NT2/D1 (cell line): ENCODE data around the gene CEP72.
"Not testable (repeated sequence)": the region's sequence is repeated elsewhere in the genome, so short reads cannot be mapped to it uniquely, and the experiment has no call there.

Experiments used
- DNase-seq: peaks from one replicate; pipeline ENCODE4 v3.0.0-alpha.2; 2011; ENCODE audit warnings: low read depth, low spot score
- H3K27me3 ChIP-seq: 2 replicates; pipeline ENCODE4 v1.6.0; 2011; ENCODE audit warnings: mild to moderate bottlenecking; ENCODE audit not compliant: insufficient read length, insufficient read depth
- H3K36me3 ChIP-seq: 2 replicates; pipeline ENCODE4 v1.6.1; 2011; ENCODE audit warnings: mild to moderate bottlenecking, low read length, mixed read lengths; ENCODE audit not compliant: insufficient read depth, insufficient read length
- H3K4me1 ChIP-seq: 2 replicates; pipeline ENCODE4 v1.5.1; 2011; ENCODE audit not compliant: insufficient read depth, insufficient read length
- H3K4me3 ChIP-seq: 2 replicates; pipeline ENCODE4 v1.5.1; 2011; ENCODE audit warnings: low read depth; ENCODE audit not compliant: insufficient read length
- H3K9ac ChIP-seq: 2 replicates; pipeline ENCODE4 v1.6.0; 2011; ENCODE audit warnings: low read depth; ENCODE audit not compliant: insufficient read length
- H3K9me3 ChIP-seq: 2 replicates; pipeline ENCODE4 v1.5.1; 2011; ENCODE audit warnings: mild to moderate bottlenecking, low read length; ENCODE audit not compliant: insufficient read depth
- SUZ12 ChIP-seq: IDR thresholded peaks from 2 replicates; pipeline ENCODE4 v1.6.1; 2011; ENCODE audit not compliant: insufficient read length, insufficient read depth; ENCODE audit errors: extremely low read depth
- YY1 ChIP-seq: IDR thresholded peaks from 2 replicates; pipeline ENCODE4 v1.6.1; 2011; ENCODE audit not compliant: insufficient read length, insufficient read depth
- ZNF274 ChIP-seq: IDR thresholded peaks from 2 replicates; pipeline ENCODE4 v1.6.1; 2011; ENCODE audit warnings: mild to moderate bottlenecking, low read depth, low read length

The CEP72 gene

DNA sequence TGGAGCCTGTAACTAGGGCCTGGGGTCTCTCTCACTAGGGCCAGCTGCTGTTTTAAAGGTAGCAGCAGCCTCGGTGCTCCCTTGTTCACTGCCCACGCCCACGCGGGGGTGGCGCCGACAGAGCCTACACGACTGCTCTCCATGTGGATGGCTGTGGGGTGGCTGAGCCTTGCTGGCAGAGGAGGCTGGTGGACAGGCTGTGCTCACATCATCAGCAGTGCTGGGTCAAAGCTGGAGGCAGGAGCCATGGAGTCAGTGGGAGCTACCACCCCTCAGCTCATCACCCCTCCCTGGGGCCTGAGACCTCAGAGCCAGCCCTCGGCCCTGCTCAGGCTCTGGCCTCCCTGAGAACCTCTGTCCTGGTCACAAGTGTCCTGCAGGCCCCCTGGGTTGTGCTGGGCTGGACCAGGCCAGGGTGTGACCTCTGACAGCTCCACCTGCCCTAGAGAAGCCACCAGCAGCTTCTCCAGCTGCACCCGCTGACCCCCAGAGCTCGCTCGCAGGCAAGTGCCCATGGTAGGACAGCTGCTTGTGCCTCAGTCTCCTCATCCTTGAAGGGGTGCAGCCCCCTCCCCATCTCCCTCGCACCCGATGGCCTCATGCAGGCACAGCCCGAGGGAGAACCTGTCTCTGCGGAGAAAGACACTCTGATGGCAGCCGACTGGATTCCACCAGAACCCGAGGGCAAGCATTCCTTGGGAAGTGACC, 70.7 kb downstream of the CEP72 start:
- DNase-seq, H3K4me1 ChIP-seq, H3K36me3 ChIP-seq, H3K27me3 ChIP-seq, H3K9ac ChIP-seq, H3K9me3 ChIP-seq, H3K4me3 ChIP-seq: not testable (repeated sequence)

GRCh38 chr5:683551-684481, 71.7 kb downstream of the CEP72 start:
- no peak for TF ChIP-seq ZNF274
- H3K27me3 ChIP-seq: no peaks in the 10 kb centered on the region
- no peaks in the 10 kb centered on the region for H3K36me3 ChIP-seq
- H3K9me3 ChIP-seq: no peaks in the 10 kb centered on the region
- no peak overlapping the region for H3K4me3 ChIP-seq
- DNase-seq: no peak
- H3K9ac ChIP-seq: no peak overlapping the region
- H3K4me1 ChIP-seq: no peaks in the 10 kb centered on the region

DNA sequence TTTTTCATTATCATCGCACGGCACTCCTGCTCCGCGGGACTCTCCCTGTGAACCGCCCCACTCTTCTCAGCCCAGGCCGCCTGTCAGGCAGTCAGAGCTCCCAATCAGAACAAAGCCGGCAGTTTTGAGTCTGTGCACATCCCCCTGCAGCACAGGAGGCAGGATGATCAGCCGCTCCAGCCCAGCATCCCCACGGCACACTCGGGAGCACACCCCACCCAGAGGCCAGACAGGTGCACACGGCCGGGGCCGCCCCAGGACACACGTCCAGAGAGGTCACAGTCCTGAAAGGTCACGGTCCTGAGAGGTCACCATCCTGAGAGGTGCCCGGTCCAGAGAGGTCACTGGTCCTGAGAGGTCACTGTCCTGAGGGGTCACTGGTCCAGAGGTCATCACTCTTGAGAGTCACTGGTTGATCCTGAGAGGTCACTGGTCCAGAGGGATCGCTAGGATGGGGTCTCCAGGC, 72.6 kb downstream of the CEP72 start:
- Histone ChIP-seq H3K36me3 (no peaks in the 10 kb centered on the region), H3K9ac (no peak overlapping the region), H3K27me3 (no peaks in the 10 kb centered on the region), H3K9me3 (no peaks in the 10 kb centered on the region), H3K4me3 (no peak overlapping the region), H3K4me1 (no peaks in the 10 kb centered on the region)
- no peak for TF ChIP-seq SUZ12
- no peak for TF ChIP-seq ZNF274
- no peak for TF ChIP-seq YY1
- no peak for DNase-seq

- H3K4me1 ChIP-seq: no peaks in the 10 kb centered on the region
- no peaks in the 10 kb centered on the region for H3K36me3 ChIP-seq
- no peaks in the 10 kb centered on the region for H3K9me3 ChIP-seq
- TF ChIP-seq YY1 (no peak), SUZ12 (no peak), ZNF274 (no peak)
- no peaks in the 10 kb centered on the region for H3K27me3 ChIP-seq
- no peak for DNase-seq
- no peak overlapping the region for H3K9ac ChIP-seq
- no peak overlapping the region for H3K4me3 ChIP-seq
Measured at GRCh38 chr5:685262-686171, 73.4 kb downstream of the CEP72 start.

GRCh38 chr5:686172-686523, 74.0 kb downstream of the CEP72 start:
- H3K9me3 ChIP-seq, H3K4me1 ChIP-seq, H3K36me3 ChIP-seq, H3K9ac ChIP-seq, H3K4me3 ChIP-seq, H3K27me3 ChIP-seq, DNase-seq: not testable (repeated sequence)

DNA sequence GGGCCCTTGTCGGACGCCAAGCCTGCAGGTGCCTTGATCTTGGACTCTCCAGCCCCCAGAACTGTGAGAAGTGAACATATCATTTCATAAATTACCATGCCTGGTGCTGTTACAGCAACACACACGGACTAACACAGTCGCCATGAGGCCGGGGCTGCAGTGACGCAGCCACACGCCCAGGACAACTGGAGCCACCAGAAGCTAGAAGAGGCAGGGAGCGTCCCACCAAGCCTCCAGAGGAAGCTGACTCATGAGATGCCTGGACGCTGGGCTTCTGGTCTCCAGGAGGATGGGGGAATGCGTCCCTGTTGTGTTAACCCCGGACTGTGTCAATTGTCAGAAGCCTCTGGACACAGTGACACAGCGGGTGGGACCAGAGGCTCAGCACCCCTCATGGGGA, 74.8 kb downstream of the CEP72 start:
- not testable (repeated sequence) for DNase-seq, H3K36me3 ChIP-seq, H3K9ac ChIP-seq, H3K27me3 ChIP-seq, H3K9me3 ChIP-seq, H3K4me3 ChIP-seq, H3K4me1 ChIP-seq

DNA sequence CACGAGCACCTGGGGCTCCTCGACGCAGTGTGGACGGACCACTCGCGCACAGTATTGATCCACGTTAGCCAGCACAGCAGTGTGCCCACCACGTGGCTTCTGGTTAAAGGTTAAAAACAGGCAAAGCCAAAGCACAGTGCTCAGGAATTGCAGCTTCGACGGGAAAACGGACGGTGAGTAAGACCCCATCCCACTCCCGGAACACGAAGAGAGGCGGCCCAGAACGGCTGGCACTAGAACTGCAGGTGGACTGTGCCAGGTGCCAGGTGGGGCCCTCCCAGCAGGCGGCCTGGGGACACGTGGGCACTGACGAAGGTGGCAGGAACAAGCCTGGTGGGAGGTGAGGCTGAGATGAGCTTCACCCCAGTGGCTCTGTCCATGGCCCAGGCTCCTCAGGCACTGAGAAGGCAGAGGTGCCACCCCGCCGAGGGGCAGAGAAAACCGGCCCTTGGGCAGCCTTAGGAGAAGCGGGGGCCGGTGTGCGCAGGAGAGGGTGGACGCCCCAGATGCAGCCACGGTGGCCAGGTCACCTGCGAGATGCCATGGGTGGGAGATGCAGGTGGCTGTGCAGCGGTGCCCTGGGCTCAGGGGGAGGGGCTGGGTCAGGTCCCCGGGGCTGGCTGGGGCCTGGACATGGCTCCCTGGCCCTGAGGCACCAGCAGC, 76.3 kb downstream of the CEP72 start:
- DNase-seq, H3K4me3 ChIP-seq, H3K27me3 ChIP-seq, H3K9me3 ChIP-seq, H3K36me3 ChIP-seq, H3K4me1 ChIP-seq, H3K9ac ChIP-seq: not testable (repeated sequence)

DNA sequence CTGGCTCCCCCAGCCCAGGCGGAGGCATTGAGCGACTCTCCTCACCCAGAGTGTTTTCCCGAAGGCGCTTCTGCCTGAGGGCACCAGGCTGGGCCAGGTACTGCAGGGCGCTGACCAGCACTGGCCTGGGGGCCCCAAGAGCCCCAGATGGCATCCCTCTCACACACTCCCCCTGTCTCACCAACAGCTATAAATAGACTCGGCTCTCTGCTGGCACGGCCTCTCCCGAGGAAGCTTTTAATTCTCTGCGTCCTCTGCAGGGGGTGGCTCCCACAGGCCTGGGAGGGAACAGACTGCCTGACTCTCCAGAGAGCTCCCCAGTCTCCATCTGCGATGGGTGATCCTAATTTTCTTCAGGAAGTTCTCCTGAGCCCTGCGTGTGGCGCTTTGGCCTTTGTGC, 78.2 kb downstream of the CEP72 start:
- not testable (repeated sequence) for H3K4me3 ChIP-seq, H3K9me3 ChIP-seq, H3K27me3 ChIP-seq, H3K36me3 ChIP-seq, DNase-seq, H3K4me1 ChIP-seq, H3K9ac ChIP-seq

DNA sequence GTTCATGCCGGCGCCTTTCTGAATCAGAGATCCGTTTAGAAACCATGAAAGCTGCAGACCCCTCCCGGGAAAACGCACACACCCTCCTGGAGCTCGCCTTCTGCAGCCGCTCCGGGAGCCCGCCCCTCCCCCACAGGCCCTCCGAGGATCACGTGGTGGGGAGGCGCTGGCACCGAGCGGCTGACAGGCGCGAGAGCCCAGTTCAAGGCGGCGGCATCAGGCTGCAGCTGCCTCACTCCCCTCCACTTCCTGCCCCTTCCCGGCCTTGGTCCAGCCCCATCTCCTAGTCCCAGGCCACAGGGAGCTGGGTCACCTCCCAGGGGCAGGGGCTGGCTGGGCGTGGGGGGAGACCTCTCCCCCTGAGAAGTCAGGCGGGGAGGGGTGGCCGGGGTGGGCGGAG, 78.9 kb downstream of the CEP72 start:
- not testable (repeated sequence) for DNase-seq, H3K4me1 ChIP-seq, H3K9me3 ChIP-seq, H3K4me3 ChIP-seq, H3K9ac ChIP-seq, H3K36me3 ChIP-seq, H3K27me3 ChIP-seq
